T-helper 2 cell treated with Interferon-gamma antibody and Interleukin-4, amounts not matched to agents 100 ng/mL and 5 ng/mL, for 36 hours (primary cell): Measurements from ENCODE around the gene ZFHX3. TPM values are rescaled to one million over a fixed set of nuclear protein-coding genes. Genes with fewer than 3 reads are reported as not detected.

Source experiments
- intact Hi-C: fragments of 100-400 bp; cut with micrococcal nuclease; formaldehyde crosslinking; loops from one replicate; pipeline ENCODE4 v1.15.1; 2023
- total RNA-seq: library from RNA; stranded (reverse); gene quantifications from 2 replicates; pipeline ENCODE4 v1.2.3, GENCODE V29; 2022

ZFHX3 gene
- total RNA-seq, 1 donor from 2014 or later: 1.2 TPM

DNA sequence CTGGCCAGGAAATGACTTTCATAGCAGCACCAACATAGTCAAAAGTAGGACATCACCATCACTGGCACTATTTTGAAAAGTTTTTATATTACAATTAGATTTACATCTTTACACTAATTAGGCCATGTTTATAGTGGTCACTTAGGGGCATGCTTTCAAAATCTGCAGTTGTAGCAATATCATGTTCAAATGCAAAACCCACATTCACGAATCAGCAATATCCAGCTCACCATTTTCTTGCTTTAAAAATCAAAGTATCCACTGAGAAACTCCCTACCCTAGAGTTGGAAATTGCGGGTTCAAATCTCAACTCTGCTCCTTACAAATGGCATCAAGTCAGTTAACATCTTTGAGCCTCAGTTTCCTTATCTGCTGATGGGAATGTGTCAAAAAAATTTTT lies 237.4 kb downstream of the ZFHX3 start:
- intact Hi-C loops: no loop called here

DNA sequence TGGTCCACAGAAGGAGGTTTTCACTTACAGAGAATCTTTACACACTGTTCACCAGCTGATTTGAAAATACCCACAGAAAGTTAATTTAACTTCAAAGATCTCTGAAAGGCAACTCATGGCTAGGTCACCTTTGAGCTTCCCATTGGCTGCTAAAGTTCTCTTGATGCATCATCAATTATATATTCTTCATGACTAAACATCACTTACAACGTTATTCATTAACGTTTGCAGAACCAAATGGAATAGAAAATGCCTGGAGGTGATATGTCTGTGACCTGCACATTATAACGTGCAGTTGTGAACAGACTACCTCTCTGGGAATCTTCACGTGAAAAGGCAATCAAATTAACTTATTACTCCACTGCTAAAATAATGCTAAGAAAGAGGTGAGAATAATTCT lies 238.5 kb downstream of the ZFHX3 start:
- intact Hi-C loops: no loop called here

DNA sequence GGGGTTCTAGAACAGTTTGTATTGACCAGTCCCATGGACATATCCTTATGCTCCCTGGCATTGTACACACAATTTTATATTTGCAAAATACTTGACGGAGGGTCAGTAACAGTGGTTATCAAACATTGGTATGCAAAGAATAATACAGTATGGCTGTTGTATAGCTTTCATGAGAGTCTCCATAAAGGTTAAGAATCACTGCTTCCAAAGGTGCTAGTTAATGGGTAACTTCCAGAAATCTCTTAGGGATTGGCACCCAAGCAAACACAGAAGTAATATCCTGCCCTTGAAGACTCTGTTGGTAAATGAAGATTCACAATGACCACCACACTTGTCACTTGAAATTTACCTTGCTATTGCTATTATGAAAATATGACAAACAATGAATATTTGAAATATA lies 239.2 kb downstream of the ZFHX3 start:
- intact Hi-C loops: no loop called here

DNA sequence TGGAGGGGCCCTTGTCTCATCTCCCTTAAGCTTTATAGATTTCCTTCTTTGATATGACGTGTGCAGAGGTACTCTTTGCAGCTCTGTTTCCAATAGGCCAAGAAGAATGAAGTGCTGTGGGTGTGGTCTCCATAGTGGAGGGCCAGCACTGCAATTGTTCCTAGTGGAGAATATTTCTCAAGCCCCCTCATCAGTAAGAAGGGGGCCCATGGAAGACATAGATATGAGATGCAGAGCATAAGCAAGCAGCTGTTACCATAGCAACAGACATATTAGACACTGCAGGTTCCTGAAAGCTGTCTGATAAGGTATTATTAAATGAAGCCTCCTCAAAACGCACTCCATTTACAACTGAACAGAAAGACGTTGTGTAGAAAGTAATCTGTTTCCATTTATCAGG lies 240.7 kb downstream of the ZFHX3 start:
- intact Hi-C loops: no loop called here

DNA sequence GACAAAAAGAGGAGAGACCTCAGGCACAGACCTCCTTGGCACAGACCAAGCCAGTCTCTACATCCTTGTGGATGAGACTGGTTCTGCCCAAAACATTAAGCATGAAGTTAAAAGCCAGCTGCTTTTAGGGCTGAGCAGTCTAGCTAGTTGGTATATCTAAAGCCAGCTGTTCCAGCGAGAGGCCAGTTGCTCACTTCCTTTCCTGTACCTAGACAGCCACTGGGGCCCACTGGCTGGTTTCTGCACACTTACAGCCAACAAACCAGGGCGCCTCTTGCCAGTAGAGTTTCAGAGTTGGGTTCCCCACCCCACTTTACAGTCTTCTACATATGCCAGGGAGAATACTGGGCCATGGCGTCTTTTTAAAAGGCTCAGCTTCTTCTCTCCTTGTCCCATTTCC lies 242.4 kb downstream of the ZFHX3 start:
- intact Hi-C loops: no loop called here

DNA sequence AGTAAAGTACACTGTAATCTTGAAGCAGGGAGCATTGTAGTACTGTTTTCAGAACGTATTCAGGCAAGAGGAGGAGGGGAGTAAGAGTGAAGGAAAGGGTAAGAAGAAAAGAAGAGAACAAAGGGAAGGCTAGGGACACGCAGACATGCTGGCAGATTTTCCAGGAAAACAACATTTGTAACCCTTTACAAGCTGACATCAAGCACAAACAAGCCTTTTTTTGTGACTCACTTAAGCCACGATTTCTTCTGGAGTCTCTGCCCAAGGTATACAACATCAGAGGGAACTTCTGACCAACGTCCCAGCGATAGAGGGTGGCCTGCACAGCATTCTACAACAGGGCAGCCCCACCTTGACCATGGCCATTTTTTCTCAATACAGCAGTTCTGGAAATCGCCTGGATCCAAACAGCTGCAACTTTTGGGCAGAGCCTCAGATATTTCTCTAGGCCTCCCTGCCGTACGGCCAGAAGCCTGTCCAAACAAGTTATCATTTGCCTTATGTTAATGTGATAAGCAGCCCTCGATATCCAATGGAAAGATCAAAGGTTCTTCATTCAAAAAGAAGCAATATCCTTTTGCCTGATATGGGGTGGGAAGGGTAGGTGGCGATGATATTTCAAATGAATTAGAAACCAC lies 247.3 kb downstream of the ZFHX3 start:
- intact Hi-C loops: no loop called here

DNA sequence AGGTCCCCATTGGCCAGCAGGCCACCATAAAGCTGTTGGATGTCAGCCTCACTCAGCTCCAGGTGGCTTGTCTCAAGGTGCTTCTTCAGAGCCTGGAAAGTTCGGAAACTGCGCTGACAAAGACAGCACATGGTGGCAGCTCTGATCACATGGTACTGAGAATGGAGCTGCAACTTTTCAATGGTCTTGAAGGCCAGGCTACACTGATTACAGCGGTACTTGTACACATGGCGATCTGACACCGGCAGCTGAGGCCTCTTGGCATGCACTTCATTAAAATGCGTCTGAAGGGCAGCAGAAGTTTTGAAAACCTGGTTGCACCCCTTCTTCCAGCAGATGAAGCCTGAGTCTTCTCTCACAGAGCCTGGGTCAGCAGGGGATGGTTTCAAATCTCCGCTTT lies 249.7 kb downstream of the ZFHX3 start:
- intact Hi-C loops: no loop called here

DNA sequence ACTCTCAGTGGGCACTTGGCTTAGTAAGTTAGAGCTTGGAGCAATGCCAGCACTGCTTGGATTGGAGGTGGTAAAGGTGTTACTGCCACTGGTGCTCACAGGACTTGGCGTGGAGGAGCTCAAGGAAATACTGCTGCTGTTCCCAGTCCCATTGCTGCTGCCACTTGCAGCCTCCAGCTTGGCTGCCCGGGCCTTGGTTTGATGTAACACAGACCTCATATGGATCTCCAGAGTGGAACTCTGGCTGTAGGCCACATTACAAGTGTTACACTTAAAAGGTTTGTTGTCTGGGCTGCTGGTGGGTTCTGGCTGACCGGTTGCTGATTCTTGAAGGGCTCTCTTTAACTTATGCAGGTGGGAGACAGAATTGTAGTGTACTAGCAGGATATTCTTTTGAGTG lies 250.3 kb downstream of the ZFHX3 start:
- intact Hi-C loops: no loop called here

DNA sequence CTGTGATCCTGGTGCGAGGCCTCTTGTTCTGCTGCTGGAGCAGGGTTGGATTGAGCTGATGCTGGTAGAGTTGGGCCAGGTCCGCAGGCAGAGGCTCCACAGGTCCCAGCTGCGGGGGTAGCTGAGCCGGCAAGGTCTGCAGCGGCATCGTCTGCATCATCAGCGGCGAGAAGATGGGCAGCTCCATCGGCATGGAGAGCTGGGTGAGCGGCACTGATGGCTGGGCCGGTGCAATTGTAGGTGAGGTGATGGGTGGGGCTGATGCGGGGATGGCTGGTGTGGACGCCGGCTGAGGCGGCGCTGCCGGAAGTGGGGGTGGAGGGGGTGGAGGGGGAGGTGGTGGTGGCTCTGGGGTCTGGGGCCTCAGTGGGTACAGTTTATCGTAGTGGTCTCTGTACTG lies 251.7 kb downstream of the ZFHX3 start:
- intact Hi-C loops: no loop called here

DNA sequence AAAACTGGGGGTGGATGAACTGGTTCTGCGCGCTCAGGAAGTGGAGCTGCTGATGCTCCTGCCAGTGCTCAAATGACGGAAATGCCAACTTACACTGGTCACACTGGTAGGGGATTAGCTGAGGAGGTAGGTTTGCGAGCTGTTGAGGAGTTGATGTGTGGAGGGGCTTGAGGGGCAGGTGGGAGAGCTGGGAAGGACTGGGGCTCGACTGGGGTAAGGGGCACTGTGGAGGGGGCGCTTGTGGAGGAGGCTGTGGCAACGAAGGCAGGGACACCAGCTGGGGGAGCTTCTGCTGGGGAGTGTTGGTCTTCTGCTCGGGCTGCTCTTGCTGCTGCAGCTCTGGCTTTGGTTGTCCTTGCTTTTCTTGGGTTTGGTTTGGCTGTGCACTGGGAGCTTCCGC lies 252.9 kb downstream of the ZFHX3 start:
- intact Hi-C loops: no loop called here

DNA sequence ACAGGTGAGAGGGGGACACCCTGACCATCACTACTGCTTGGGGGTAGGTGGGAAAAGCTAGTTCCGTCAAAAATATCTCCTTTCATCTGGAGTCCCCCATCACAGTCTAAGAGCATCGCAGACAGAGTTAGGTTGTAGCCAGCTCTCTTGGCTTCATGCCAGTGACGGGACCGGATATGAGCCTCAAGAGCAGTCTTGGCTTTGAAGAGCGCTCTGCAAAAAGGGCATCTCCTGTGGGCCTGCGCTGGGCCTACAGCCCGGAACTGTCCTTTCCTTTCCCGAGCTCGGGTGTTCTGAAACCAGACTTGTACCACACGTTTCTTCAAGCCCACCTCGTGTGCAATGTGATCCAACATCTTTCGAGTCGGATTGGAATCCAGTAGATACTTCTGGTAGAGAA lies 253.6 kb downstream of the ZFHX3 start:
- intact Hi-C loops: no loop called here

DNA sequence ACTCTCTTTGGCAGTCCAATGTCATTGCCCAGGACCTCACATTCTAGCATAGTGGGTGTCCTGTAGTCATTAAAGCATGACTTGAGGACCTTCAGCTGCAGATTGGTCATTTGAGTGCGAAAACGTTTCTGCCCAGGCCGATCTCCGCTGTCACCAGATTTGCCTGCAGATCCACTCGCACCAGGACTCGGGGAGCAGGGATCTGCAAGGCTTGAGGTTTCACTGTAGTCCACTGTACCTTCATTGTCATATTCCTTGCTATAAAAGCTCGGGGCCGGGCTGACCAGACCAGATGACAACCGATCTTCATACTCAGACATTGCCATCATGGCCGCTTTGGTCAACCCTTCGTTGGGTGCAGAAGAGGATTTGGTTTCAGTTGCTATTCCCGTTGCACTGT lies 254.2 kb downstream of the ZFHX3 start:
- intact Hi-C loops: no loop called here

DNA sequence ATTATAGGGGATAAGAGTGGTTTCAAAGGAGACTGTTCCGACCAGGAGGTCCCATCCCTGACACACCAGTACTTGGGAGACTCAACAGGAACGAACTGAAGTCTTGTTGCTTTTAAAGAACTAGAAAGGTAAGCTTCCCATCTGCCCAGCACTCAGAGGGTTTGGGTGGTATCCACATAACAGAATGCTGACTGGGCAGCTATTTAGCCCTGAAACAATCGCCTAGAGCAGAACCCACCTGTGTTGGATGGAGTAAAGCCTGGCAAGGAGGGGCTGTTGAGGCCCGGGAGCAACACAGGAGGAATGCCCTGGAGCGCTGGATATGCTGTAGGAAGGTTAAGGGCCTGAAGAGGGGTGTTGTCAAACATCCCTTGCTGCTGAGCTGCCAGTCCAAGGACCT lies 254.9 kb downstream of the ZFHX3 start:
- intact Hi-C loops: no loop called here

DNA sequence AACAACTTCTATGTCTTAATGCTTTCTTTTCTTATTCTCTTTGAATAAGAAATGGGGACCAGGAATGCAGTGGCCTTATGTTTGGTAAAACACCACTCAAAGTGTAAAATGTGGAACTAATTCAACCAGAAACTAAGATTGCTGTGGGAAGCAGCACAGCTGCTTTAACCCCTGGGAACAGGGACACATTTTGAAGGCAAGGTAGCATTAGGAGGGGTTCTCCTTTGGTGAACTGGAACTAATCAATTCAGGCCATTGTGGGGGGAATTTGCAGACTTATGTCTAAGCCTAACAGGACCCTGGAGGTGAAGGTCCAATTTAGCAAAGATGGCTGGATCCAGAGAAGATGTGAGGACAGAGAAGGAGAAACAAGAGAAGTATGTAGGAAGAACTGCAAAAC lies 256.1 kb downstream of the ZFHX3 start:
- intact Hi-C loops: no loop called here

DNA sequence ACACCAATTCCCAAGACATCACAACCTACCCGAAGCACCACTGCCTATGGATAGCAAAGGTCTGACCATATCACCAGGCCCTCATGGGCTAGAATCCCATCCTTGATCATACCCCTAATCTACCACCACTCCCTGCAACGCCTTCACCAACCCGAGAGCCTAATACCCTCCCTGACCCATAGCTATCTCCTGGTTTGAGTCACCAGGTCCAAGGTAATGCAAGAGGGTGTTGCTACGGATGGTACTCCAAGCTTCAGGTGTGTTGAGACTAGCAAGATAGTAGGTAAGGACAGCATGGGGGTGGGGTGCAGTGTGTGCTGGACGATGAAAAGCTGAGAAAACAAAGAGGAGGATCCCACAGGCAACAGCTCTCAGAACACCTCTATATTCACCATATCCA lies 258.0 kb downstream of the ZFHX3 start:
- intact Hi-C loops: loop anchor here (5.0 kb wide), 1 partner anchor 1817 kb away; the partner anchor contains the start of gene GLG1

DNA sequence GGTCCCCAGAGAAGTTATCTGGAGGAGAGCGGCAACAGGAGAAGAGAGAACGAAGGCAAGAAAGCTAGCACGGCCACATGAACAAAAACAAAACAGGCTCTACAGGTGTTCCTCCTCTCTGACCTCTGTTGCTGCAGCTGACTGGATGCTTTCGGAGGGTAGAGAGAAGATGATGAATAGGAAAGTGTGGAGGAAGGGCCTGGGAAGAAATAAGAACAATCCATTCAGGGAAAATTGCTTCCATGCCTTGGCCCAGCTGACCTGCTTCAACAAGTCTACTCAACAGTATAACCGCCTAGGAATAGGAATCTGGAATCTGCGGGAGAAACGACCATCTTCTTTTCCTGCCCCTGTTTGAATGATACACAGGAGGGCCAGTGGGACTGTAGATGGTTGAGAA lies 258.5 kb downstream of the ZFHX3 start:
- intact Hi-C loops: loop anchor here (5.0 kb wide), 1 partner anchor 1818 kb away; the partner anchor contains the start of gene GLG1

DNA sequence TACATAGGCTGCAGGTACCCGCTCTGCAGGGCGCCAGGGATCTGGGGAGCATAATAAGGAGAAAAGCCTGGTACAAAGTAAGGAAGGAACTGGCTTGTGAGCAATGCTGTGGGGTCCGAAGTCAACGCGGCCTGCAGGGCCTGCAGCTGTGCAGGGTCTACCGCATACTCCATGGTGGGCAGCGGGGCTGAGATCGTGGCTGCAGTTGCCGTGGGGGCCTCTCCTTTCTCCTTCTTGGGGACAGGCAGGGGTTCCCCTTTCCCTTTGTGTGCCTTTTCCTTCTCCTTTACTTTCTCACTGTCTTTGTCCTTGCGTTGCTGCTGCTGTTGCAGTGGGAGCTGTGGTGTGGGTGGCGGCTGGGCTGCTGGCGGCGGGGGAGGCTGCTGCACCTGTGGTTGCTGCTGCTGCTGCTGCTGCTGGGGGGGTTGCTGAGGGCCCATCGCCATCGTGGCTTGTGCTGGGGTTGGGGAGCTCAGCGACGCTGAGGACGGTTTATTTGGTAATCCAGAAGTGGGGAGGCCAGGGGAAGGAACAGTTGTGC lies 259.6 kb downstream of the ZFHX3 start:
- intact Hi-C loops: loop anchor here (5.0 kb wide), 1 partner anchor 1819 kb away; the partner anchor contains the start of gene GLG1

DNA sequence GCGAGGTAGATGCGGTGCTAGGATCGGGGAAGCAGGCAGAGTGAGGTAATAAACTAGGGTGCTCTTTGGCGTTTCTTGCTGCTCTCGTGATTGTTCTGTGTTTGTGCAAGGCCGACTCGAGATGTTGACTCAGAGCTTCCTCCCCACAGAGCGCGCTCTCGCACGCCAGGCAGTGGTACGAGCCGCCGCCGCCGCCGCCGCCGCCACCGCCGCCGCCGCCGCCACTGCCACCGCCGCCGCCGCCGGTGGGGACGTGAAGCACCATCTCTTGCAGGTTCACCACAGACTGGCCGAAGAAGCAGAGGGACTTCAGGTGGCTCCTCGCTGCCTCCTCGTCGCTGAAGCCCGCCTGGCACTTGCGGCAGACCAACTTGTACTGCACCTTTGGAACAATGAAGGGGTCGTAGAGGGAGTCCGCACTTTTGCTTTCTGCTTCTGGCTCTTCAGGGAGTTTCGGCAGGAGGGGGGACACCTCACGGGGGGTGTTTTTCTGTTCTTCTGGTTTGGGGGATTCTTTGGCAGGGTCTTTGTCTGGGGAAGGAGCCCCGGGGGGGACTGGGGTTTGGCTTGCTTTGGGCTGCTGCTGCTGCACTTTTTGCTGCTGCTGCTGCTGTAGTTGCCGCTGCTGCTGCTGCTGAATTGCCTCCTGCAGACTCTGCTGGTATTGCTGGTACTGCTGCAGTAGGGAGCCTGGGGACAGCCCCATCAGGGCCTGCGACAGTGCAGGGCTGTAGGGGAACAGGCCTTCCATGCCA lies 260.2 kb downstream of the ZFHX3 start:
- intact Hi-C loops: loop anchor here (2.0 to 5.0 kb wide), 2 partner anchors 123 to 1820 kb away; partner anchors contain the start of gene GLG1

DNA sequence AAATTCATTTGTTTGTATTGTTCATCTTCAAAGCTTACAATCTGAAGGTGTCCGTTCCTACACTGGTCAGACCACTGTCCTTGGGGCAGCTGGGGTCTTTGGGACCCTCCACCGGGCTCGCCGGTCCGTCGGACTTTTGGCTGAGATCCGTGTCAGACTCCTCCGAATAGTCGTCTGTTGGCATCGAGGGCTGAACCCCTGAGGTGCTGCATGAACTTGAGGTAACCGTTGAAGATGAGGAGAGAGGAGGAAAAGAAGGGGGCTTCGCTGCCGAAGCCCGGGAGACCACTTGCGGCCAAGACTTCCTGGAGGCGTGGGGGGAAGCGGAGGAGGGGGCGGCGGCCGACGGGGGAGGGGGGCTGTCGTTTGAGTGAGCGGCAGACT lies 260.8 kb downstream of the ZFHX3 start:
- intact Hi-C loops: loop anchor here (2.0 to 5.0 kb wide), 2 partner anchors 122 to 1820 kb away; partner anchors contain the start of gene GLG1

DNA sequence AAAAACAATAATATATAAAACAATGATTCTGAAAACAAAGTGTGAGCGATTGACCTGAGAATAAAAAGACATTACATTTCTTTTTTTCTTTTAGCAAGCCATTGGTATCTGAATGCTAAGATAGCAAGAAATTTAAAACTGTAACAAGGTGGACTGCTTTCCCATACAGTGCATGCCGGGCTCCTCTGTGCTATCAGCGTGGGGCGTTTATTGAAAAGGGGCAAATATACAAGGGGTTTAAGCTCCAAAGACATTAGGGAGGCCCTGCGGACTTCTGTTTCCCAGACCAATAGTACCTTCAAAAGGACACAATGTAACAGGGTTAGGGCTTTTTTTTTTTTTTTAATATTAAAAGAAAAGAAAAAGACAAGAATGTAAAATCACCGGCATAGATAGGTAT lies 261.3 kb downstream of the ZFHX3 start:
- intact Hi-C loops: loop anchor here (2.0 to 5.0 kb wide), 2 partner anchors 122 to 1821 kb away; partner anchors contain the start of gene GLG1

DNA sequence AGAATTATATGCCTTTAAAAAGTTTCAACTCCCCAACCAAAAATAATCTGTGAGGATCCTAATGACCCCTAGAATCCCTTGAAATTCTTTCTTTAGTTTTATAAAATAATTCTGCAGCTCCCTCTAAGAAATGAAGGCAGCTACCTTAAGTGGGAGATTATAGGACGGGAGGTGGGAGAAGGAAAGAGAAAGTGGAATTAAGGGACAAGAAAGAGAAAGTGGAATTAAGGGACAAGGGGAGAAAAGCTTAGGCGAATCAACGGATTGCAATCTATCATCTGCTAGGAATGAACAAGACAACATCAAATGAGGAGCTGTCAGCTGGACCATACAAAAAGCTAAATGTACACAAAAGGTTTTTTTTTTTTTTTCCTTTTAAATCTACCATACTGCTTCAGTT lies 262.0 kb downstream of the ZFHX3 start:
- intact Hi-C loops: loop anchor here (2.0 to 5.0 kb wide), 2 partner anchors 121 to 1821 kb away; partner anchors contain the start of gene GLG1

DNA sequence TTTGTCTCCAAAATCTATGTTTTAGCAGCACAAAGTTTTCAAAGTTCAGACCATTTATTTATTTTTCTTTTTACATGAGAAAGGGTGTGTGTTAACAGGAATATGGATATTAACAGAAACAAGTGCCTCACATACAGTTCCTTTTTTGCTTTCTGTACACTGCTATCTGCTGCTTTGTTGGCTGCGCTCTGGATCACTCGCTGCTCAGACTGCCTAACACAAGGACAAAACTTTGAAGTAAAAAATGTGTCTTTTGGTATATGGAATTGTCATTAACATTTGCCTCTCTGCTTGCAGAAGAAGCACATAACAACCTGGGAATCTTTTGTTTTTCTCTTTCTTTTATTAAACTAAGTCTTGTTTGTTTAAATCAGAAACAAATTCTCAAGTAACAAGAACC lies 262.8 kb downstream of the ZFHX3 start:
- intact Hi-C loops: loop anchor here (5.0 kb wide), 1 partner anchor 1822 kb away; the partner anchor contains the start of gene GLG1
